Cerebellar cortex (tissue), 1 donor: ENCODE results near the gene CAMK2D.
"Not testable (repeated sequence)": the region's sequence is repeated elsewhere in the genome, so short reads cannot be mapped to it uniquely, and the experiment has no call there.

Experiments
- DNase-seq: peaks from one replicate; pipeline ENCODE4 v3.0.0-alpha.2; 2015; ENCODE audit warnings: low spot score

CAMK2D gene

GRCh38 chr4:113761620-113762185 lies at the start of gene CAMK2D:
Gene CAMK2D, minus strand, starts transcription at chr4:113761738. Its CDS starts 670 bp downstream, at chr4:113761068.
- peak; percentile 94 for DNase-seq

DNA sequence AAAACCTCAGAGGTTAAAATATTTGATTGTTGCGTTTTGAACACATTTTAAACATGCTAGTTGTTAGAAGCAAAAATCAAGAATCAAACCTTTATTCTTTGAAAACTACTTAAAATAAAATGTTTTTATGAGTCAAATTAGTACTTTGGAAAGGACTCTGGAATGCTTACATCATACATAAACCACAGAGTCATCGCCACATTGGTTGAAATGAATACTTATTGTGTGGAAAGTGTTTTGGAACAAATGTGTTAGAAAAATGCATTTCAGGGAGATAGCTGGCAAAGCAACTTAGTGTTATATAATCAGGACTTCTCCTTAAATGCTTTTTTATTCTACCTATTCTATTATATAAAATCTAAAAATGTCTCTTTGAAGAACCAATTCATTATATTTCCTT lies 49.4 kb upstream of the CAMK2D start:
- no peak for DNase-seq

- no peak for DNase-seq
Observed at GRCh38 chr4:113809311-113809710, 47.8 kb upstream of the CAMK2D start.

GRCh38 chr4:113806850-113807249 lies 45.3 kb upstream of the CAMK2D start:
- no peak for DNase-seq

- no peak for DNase-seq
Observed at GRCh38 chr4:113801882-113802281, 40.3 kb upstream of the CAMK2D start.

DNA sequence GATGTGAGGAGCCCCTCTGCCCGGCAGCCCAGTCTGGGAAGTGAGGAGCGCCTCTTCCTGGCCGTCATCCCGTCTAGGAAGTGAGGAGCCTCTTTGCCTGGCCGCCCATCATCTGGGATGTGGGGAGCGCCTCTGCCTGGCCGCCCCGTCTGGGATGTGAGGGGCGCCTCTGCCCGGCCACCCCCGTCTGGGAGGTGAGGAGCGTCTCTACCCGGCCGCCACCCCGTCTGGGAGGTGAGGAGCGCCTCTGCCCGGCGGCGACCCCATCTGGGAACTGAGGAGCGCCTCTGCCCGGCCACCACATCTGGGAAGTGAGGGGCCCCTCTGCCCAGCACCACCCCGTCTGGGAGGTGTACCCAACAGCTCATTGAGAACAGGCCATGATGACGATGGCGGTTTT lies 34.8 kb upstream of the CAMK2D start:
- DNase-seq = not testable (repeated sequence)

- no peak for DNase-seq
Observed at GRCh38 chr4:113790478-113790877, 28.9 kb upstream of the CAMK2D start.

- no peak for DNase-seq
Observed at GRCh38 chr4:113788888-113789287, 27.4 kb upstream of the CAMK2D start.

GRCh38 chr4:113785781-113786180 lies 24.2 kb upstream of the CAMK2D start:
- DNase-seq = no peak

DNA sequence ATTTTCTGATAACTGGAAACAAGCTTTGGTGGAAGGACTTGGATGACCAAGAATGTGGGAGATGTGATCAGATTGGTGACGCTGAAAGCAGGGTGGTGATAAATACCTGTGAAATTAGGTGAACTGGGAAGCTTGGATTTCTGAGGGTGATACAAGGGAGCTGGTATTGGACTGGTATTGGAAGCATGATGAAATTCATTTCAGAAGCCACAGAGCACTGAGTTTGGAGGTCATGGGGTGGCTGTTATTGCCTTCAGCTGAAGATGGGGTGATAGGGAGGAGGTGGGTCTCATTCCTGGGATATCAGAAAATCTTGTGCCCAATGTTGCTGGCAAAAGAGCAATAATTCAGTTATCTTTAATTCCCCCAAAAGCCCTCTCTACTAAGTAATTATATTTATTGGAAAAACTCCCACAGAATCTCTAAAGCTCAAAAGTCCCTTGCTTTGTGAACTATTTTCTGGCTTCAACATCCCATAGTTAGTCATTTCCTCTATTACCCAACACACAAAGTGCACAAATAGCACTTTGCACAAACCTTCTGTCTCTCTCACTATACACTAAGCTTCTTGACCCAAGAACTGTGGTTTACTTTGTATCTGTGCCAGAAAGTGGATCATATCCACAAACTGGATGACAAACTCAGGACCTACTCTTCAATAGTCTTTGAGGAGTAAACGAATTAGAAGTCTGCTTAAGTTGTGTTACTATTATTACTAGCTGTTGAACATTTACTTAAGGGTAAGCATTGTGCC lies 23.1 kb upstream of the CAMK2D start:
- no peak for DNase-seq

DNA sequence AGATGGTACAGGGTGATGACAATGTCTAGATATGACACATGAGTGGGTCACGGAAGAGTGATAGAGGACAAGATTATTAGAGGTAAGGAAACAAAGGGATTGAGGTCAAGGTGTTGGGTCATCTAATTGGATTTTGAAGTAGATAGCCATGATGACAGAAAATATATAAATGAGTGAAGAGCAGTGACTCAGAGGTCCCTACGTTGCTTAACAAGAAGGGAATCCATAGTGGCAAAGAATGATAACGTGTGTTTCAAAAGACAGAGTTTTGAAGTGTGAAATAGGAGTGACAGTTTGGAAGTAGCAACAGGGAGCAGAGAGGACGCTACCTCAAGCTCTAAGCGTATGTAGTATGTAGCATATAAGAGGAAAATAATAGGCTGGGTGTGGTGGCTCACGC lies 22.2 kb upstream of the CAMK2D start:
- DNase-seq = no peak

GRCh38 chr4:113783289-113783688 lies 21.8 kb upstream of the CAMK2D start:
- DNase-seq = no peak

GRCh38 chr4:113781439-113782040 lies 20.0 kb upstream of the CAMK2D start:
- peak; percentile 74 for DNase-seq

- DNase-seq = no peak
Observed at GRCh38 chr4:113776679-113777078, 15.1 kb upstream of the CAMK2D start.

GRCh38 chr4:113776016-113776415 lies 14.5 kb upstream of the CAMK2D start:
- DNase-seq = no peak

DNA sequence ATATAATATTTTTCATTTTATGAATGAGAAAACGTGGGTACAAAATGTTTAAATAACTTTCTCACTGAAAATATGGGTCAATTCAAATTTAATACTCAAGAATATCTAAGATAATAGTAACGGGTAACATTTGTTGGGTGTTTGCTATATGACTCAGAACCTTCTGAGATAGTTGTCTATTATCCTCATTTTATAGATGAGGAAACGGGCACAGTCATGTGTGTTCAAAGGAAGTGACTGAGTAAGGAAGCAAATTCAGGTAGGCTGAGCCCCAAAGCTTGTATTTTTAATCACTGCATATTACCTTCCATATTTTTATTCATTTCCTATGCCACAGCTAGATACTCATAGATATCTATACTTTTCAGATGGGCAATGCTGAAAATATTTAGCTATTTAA lies 12.2 kb upstream of the CAMK2D start:
- DNase-seq = no peak

DNA sequence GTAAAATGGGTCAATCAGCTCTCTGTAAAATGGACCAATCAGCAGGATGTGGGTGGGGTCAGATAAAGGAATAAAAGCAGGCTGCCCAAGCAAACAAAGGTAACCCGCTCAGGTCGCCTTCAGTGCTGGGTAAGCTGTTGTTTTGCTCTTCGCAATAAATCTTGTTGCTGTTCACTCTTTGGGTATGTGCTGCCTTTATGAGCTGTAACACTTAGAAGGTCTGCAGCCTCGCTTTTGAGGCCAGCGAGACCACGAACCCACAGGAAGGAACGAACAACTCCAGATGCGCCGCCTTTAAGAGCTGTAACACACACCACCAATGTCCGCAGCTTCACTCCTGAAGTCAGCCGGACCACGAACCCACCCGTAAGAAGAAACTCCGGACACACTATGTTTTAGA lies 11.5 kb upstream of the CAMK2D start:
- DNase-seq = no peak

GRCh38 chr4:113772319-113772718 lies 10.8 kb upstream of the CAMK2D start:
- no peak for DNase-seq

- no peak for DNase-seq
Observed at GRCh38 chr4:113769744-113770143, 8.2 kb upstream of the CAMK2D start.

- no peak for DNase-seq
Observed at GRCh38 chr4:113768952-113769351, 7.4 kb upstream of the CAMK2D start.

DNA sequence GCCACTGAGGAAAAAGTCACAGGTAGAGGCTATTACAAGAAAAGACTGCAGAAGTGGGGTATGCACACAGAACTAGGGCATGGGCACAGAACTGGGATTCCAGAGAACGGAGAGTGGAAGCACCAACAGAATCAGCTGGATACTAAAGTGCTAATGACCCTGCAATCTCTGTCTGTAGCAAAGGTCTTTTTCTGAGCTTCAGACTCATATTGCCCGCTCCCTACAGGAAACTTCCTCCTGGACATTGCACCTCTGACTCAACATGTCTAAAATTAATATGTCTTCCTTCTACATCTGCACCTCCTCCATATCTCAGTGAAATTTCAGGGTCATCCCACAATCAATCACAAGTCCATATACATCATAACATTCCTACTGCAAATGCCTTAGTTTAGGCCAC lies 5.3 kb upstream of the CAMK2D start:
- no peak for DNase-seq

GRCh38 chr4:113764720-113765264 lies 3.3 kb upstream of the CAMK2D start:
- DNase-seq = no peak

- DNase-seq = not testable (repeated sequence)
Observed at GRCh38 chr4:113763923-113764322, 2.4 kb upstream of the CAMK2D start.

DNA sequence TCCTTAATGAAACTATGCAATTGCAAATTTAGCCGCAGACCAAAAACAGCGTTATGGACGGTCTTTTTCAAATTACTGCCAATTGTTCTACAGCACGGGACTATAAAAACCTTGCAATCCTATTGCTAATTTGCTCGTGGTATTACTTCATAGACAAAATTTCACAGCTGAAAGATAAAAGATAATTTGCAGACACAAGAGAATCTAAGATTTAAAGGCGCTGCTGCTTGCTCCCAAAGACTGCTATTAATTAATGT lies 1.4 kb upstream of the CAMK2D start:
- DNase-seq = no peak
